H1 (cell line): Measurements from ENCODE around the gene NUTM2E. TPM values are rescaled to one million over a fixed set of nuclear protein-coding genes. Genes with fewer than 3 reads are reported as not detected.
"Not testable (repeated sequence)": the region's sequence is repeated elsewhere in the genome, so short reads cannot be mapped to it uniquely, and the experiment has no call there.

ENCODE experiments used
- CTCF ChIA-PET: fragments of 300-600 bp; sonication (Branson Sonifier 250); formaldehyde crosslinking; loops from one replicate; lab custom pipeline; 2021; ENCODE audit not compliant: partially characterized antibody; lab: Charles Lee
- POLR2A ChIA-PET: fragments of 300-600 bp; sonication (Branson Sonifier 250); formaldehyde crosslinking; loops from one replicate; lab custom pipeline; 2021; ENCODE audit warnings: inconsistent platforms; ENCODE audit not compliant: partially characterized antibody; lab: Charles Lee
- DNase-seq, 2 experiments: peaks; one replicate each; pipeline versions ENCODE4 v3.0.0 to v3.0.0-alpha.2; 2010 to 2022; ENCODE audit warnings: low spot score in 2 of 2, low read depth in 1 of 2, mixed read lengths in 1 of 2
- FAIRE-seq: peaks from 2 replicates; lab custom pipeline; 2011; peaks lifted over from hg19 to GRCh38; lab: Jason Lieb, UNC
- H2AFZ ChIP-seq: 2 replicates; pipeline ENCODE4 v1.8.1; 2012; ENCODE audit warnings: low read length, inconsistent platforms
- H2AK5ac ChIP-seq: 2 replicates; pipeline ENCODE4 v1.6.1; 2013; ENCODE audit warnings: low read depth, low read length
- H2BK120ac ChIP-seq: replicated peaks from 2 replicates; pipeline ENCODE3; 2013; ENCODE audit warnings: low read depth, low read length, inconsistent platforms
- H2BK12ac ChIP-seq: 2 replicates; pipeline ENCODE4 v1.6.1; 2013; ENCODE audit warnings: low read depth, low read length
- H2BK15ac ChIP-seq: 2 replicates; pipeline ENCODE4 v1.6.1; 2013; ENCODE audit warnings: low read length
- H2BK20ac ChIP-seq: 2 replicates; pipeline ENCODE4 v1.6.1; 2013; ENCODE audit warnings: low read length
- H2BK5ac ChIP-seq: 2 replicates; pipeline ENCODE4 v1.6.1; 2013; ENCODE audit warnings: low read depth, low read length
- H3K14ac ChIP-seq: 2 replicates; pipeline ENCODE4 v1.6.1; 2013; ENCODE audit warnings: inconsistent platforms; ENCODE audit not compliant: insufficient read length
- H3K18ac ChIP-seq: 2 replicates; pipeline ENCODE4 v1.6.1; 2013; ENCODE audit warnings: low read length; ENCODE audit errors: extremely low read depth
- H3K23ac ChIP-seq: 2 replicates; pipeline ENCODE4 v1.6.1; 2013; ENCODE audit warnings: inconsistent platforms; ENCODE audit not compliant: insufficient read length
- H3K23me2 ChIP-seq: 2 replicates; pipeline ENCODE4 v1.6.1; 2013; ENCODE audit warnings: low read depth, low read length
- H3K27ac ChIP-seq: 2 replicates; pipeline ENCODE4 v1.6.1; 2011; ENCODE audit warnings: low read depth, low read length, inconsistent platforms
- H3K27me3 ChIP-seq, 4 experiments: replicated peaks in 1 of 4; 1 replicate in 1 of 4; 2 replicates in 3 of 4; pipeline versions ENCODE4 v1.6.1 to v1.8.1; 2011 to 2013; ENCODE audit warnings: low read length in 3 of 4, mild to moderate bottlenecking in 3 of 4, inconsistent platforms in 2 of 4, mixed read lengths in 2 of 4, moderate library complexity in 1 of 4; ENCODE audit not compliant: control insufficient read depth in 3 of 4, insufficient read depth in 3 of 4; ENCODE audit errors: extremely low read depth in 1 of 4
- H3K36me3 ChIP-seq, 4 experiments: 2 replicates each; pipeline versions ENCODE4 v1.6.1 to v1.8.1; 2011 to 2013; ENCODE audit warnings: mild to moderate bottlenecking in 4 of 4, low read length in 3 of 4, moderate library complexity in 2 of 4, control low read depth in 1 of 4, inconsistent platforms in 1 of 4; ENCODE audit not compliant: insufficient read depth in 4 of 4, control insufficient read depth in 2 of 4
- H3K4ac ChIP-seq: replicated peaks from 2 replicates; pipeline ENCODE3; 2013; ENCODE audit warnings: low read length, low read depth, mixed read lengths, inconsistent platforms; ENCODE audit not compliant: insufficient read length
- H3K4me1 ChIP-seq, 4 experiments: replicated peaks in 1 of 4; 1 replicate in 1 of 4; 2 replicates in 3 of 4; pipeline versions ENCODE4 v1.6.1 to v1.8.1; 2011 to 2013; ENCODE audit warnings: low read length in 3 of 4, inconsistent platforms in 2 of 4, mixed read lengths in 1 of 4; ENCODE audit not compliant: insufficient read depth in 4 of 4, control insufficient read depth in 3 of 4
- H3K4me2 ChIP-seq, 2 experiments: 2 replicates each; pipeline versions ENCODE4 v1.6.1 to v1.8.1; 2011 to 2013; ENCODE audit warnings: low read depth in 2 of 2, low read length in 2 of 2, control low read depth in 1 of 2, inconsistent platforms in 1 of 2, mild to moderate bottlenecking in 1 of 2; ENCODE audit not compliant: insufficient read depth in 1 of 2
- H3K4me3 ChIP-seq, 4 experiments: fragments of 200-600, 300-600 bp in 1 of 4; sonication (generic), shearing (Covaris generic), sonication (Bioruptor Twin) in 1 of 4; 2 replicates each; pipeline versions ENCODE4 v1.5.1 to v1.8.1; 2011 to 2016; ENCODE audit warnings: low read length in 4 of 4, low read depth in 3 of 4, control low read depth in 2 of 4, inconsistent platforms in 2 of 4, mild to moderate bottlenecking in 2 of 4, mixed read lengths in 1 of 4, moderate library complexity in 1 of 4; ENCODE audit not compliant: insufficient read depth in 2 of 4; ENCODE audit errors: extremely low read depth in 1 of 4
- H3K56ac ChIP-seq: replicated peaks from 2 replicates; pipeline ENCODE3; 2013; ENCODE audit warnings: low read depth, mild to moderate bottlenecking, mixed read lengths, low read length, inconsistent platforms; ENCODE audit not compliant: insufficient read length
- H3K79me1 ChIP-seq: 2 replicates; pipeline ENCODE4 v1.6.1; 2013; ENCODE audit warnings: low read depth, low read length, control low read depth
- H3K79me2 ChIP-seq, 2 experiments: 2 replicates each; pipeline versions ENCODE4 v1.6.1 to v1.8.1; 2012 to 2013; ENCODE audit warnings: low read length in 2 of 2, mild to moderate bottlenecking in 2 of 2, inconsistent platforms in 1 of 2; ENCODE audit not compliant: insufficient read depth in 2 of 2, control insufficient read depth in 1 of 2
- H3K9ac ChIP-seq, 4 experiments: replicated peaks in 1 of 4; 1 replicate in 1 of 4; 2 replicates in 3 of 4; pipeline versions ENCODE4 v1.6.1 to v1.8.1; 2011 to 2013; ENCODE audit warnings: low read depth in 3 of 4, low read length in 3 of 4, control low read depth in 2 of 4, mild to moderate bottlenecking in 2 of 4, moderate library complexity in 2 of 4, inconsistent platforms in 1 of 4; ENCODE audit errors: extremely low read depth in 1 of 4
- H3K9me3 ChIP-seq, 2 experiments: 2 replicates each; pipeline versions ENCODE4 v1.6.1 to v1.8.1; 2012 to 2013; ENCODE audit warnings: mild to moderate bottlenecking in 2 of 2, moderate library complexity in 2 of 2, control low read depth in 1 of 2, inconsistent platforms in 1 of 2, low read depth in 1 of 2, low read length in 1 of 2, mixed read lengths in 1 of 2; ENCODE audit not compliant: insufficient read depth in 2 of 2
- H4K20me1 ChIP-seq, 2 experiments: replicated peaks in 1 of 2; 2 replicates each; pipeline versions ENCODE3 to v1.8.1; 2011 to 2013; ENCODE audit warnings: inconsistent platforms in 2 of 2, low read length in 2 of 2, mild to moderate bottlenecking in 1 of 2; ENCODE audit not compliant: insufficient read depth in 2 of 2, control insufficient read depth in 1 of 2
- H4K5ac ChIP-seq: 2 replicates; pipeline ENCODE4 v1.6.1; 2013; ENCODE audit warnings: low read length, low read depth, mixed read lengths, inconsistent platforms; ENCODE audit not compliant: insufficient read length
- H4K8ac ChIP-seq: 2 replicates; pipeline ENCODE4 v1.8.0; 2013; ENCODE audit warnings: mild to moderate bottlenecking, moderate library complexity, low read length, inconsistent platforms; ENCODE audit not compliant: insufficient read depth; ENCODE audit errors: extremely low read depth
- H4K91ac ChIP-seq: replicated peaks from 2 replicates; pipeline ENCODE3; 2013; ENCODE audit warnings: low read length, mixed read lengths, inconsistent platforms; ENCODE audit not compliant: insufficient read length
- SIN3A ChIP-seq, 2 experiments: IDR thresholded peaks in 1 of 2; conservative IDR thresholded peaks in 1 of 2; 2 replicates each; pipeline ENCODE4 v1.6.1; 2011 to 2012; ENCODE audit warnings: low read length in 2 of 2, improper control_type of control experiment in 1 of 2, low read depth in 1 of 2, mild to moderate bottlenecking in 1 of 2
- SIX5 ChIP-seq: IDR thresholded peaks from 2 replicates; pipeline ENCODE4 v1.6.1; 2011; ENCODE audit warnings: mild to moderate bottlenecking, low read depth, low read length
- SP2 ChIP-seq: IDR thresholded peaks from 2 replicates; pipeline ENCODE4 v1.6.1; 2012; ENCODE audit warnings: mild to moderate bottlenecking, low read length, inconsistent platforms
- TBP ChIP-seq: IDR thresholded peaks from 2 replicates; pipeline ENCODE4 v1.6.1; 2011; ENCODE audit warnings: low read depth, low read length, improper control_type of control experiment
- USF2 ChIP-seq: IDR thresholded peaks from 2 replicates; pipeline ENCODE4 v1.6.1; 2011; ENCODE audit warnings: low read length, improper control_type of control experiment
- WGBS, 2 experiments: shearing (Covaris generic) in 1 of 2; methylation state at CpG; one replicate each; pipeline versions ENCODE4 v1.1.6 to v1.1.7; 2013 to 2015; ENCODE audit warnings: low lambda C conversion rate in 2 of 2, mixed read lengths in 2 of 2, inconsistent platforms in 1 of 2, low coverage in 1 of 2, missing lambda C conversion rate in 1 of 2; ENCODE audit not compliant: insufficient replicate concordance in 2 of 2, insufficient coverage in 1 of 2, insufficient read length in 1 of 2; ENCODE audit errors: extremely low coverage in 1 of 2, missing lambda C conversion rate in 1 of 2; 5-methylcytosine and 5-hydroxymethylcytosine counted together
- long read RNA-seq, 2 experiments: library from RNA in 1 of 2; library from capped mRNA in 1 of 2; stranded (forward); transcript quantifications; one replicate each; pipeline ENCODE4 v2.0.0, GENCODE V29; 2021; ENCODE audit warnings: inconsistent platforms in 1 of 2
- polyA minus RNA-seq, 3 experiments: library from RNA; depleted of rRNA, polyadenylated mRNA; stranded (reverse); fragments of >200 nt; gene quantifications; 1 replicate in 2 of 3; 2 replicates in 1 of 3; pipeline ENCODE4 v1.2.3, GENCODE V29; 2011
- polyA plus RNA-seq, 7 experiments: library from polyadenylated mRNA; depleted of rRNA in 3 of 7; stranded (reverse) in 5 of 7; unstranded in 2 of 7; fragments of >200 nt in 5 of 7; fragments of 200-250 nt in 2 of 7; gene quantifications; 1 replicate in 5 of 7; 2 replicates in 1 of 7; 4 replicates in 1 of 7; pipeline versions ENCODE4 v1.2.1 to v1.2.3, GENCODE V29; 2011 to 2013; ENCODE audit warnings: missing spikeins in 2 of 7, mixed read lengths in 2 of 7
- total RNA-seq: library from RNA; stranded (reverse); fragmentation: NEBNext Ultra II Directional; extraction: Animal tissue kit (Norgen Biotek cat#: 25700); gene quantifications from 2 replicates; pipeline ENCODE4 v1.2.1, GENCODE V29; 2021

Gene NUTM2E
- 0.21 and 0.28 TPM in 2 replicates for total RNA-seq
- 0.02 TPM in 1 of 2 replicates, not detected in the other for polyA plus RNA-seq (2011; rRNA removed)
- polyA plus RNA-seq (2011; cell fraction: cytosol; rRNA removed): not detected
- 0.19 TPM for polyA plus RNA-seq (2011; cell fraction: nucleus; rRNA removed)
- polyA plus RNA-seq (2012, experiment 1 of 2): 0.18 TPM in 1 of 4 replicates, not detected in the others
- polyA plus RNA-seq (2012, experiment 2 of 2): not detected
- 0.02 TPM for polyA plus RNA-seq (2013, experiment 1 of 2)
- not detected for polyA plus RNA-seq (2013, experiment 2 of 2)
- polyA minus RNA-seq (2011; rRNA and poly(A)+ RNA removed): 0.16 TPM in 1 of 2 replicates, not detected in the other
- not detected for polyA minus RNA-seq (2011; cell fraction: cytosol; rRNA and poly(A)+ RNA removed)
- polyA minus RNA-seq (2011; cell fraction: nucleus; rRNA and poly(A)+ RNA removed): not detected
- long read RNA-seq, experiment 1: 0 reads
- long read RNA-seq, experiment 2: 0 reads

GRCh38 chr10:79826496-79827215, at the start of gene NUTM2E:
TSS of gene NUTM2E (plus strand) at chr10:79826739. CDS start at chr10:79841741, 15,002 bp downstream.
- H3K23me2 ChIP-seq, H3K36me3 ChIP-seq, H3K27ac ChIP-seq, H3K27me3 ChIP-seq, H2AFZ ChIP-seq, H2BK12ac ChIP-seq, CTCF ChIA-PET, H4K20me1 ChIP-seq, FAIRE-seq, H2BK5ac ChIP-seq, H2BK120ac ChIP-seq, H3K23ac ChIP-seq, H3K9me3 ChIP-seq, H3K79me2 ChIP-seq, H2BK15ac ChIP-seq, H4K91ac ChIP-seq, H3K4me1 ChIP-seq, H4K8ac ChIP-seq, H3K4ac ChIP-seq, H3K79me1 ChIP-seq, POLR2A ChIA-PET, H3K14ac ChIP-seq, H3K56ac ChIP-seq, H2BK20ac ChIP-seq, H3K18ac ChIP-seq, H2AK5ac ChIP-seq: not testable (repeated sequence)
- WGBS, 2 experiments: 1% methylated on average over 39 of the region's 78 CpGs; no CpG with 5 or more reads in 1 of the 2 experiments
- peak within 1 kb of the TSS in 2 of 4 experiments; percentile 32 to 64; a peak in 4 of 7 replicates for H3K9ac ChIP-seq
- DNase-seq: peak; percentile 5 to 81
- TF ChIP-seq TBP (peak; percentile 25; the same call in 1 of the 2 replicates), SP2 (peak; percentile 28; the same call in 1 of the 2 replicates), SIX5 (peak; percentile 43), SIN3A (conservative IDR thresholded peaks at IDR 0.05 in 1 of 2, IDR thresholded peaks at IDR 0.05 in 1 of 2; ENCODE audit: low read depth in 1 of 2, low read length in 2 of 2) (0 out of 4 replicates have a peak, but pooled peaks of 1 of the 2 experiments have one; percentile 20), USF2 (peak; percentile 46; the same call in 1 of the 2 replicates)
- peak within 1 kb of the TSS; percentile 43 to 77 (median 55) for H3K4me3 ChIP-seq
- peak within 1 kb of the TSS in 1 of 2 experiments; percentile 49 for H3K4me2 ChIP-seq
- H4K5ac ChIP-seq: peak within 1 kb of the TSS; percentile 60
